GM19023 (cell line): Measurements from ENCODE around the gene ELK3.

ENCODE experiments used
- ATAC-seq: cut with Tn5 transposase; IDR thresholded peaks from one replicate; pipeline ENCODE4 v1.9.1; 2021; ENCODE audit warnings: mild to moderate bottlenecking, moderate library complexity; ENCODE audit not compliant: unreplicated experiment

The ELK3 gene

DNA sequence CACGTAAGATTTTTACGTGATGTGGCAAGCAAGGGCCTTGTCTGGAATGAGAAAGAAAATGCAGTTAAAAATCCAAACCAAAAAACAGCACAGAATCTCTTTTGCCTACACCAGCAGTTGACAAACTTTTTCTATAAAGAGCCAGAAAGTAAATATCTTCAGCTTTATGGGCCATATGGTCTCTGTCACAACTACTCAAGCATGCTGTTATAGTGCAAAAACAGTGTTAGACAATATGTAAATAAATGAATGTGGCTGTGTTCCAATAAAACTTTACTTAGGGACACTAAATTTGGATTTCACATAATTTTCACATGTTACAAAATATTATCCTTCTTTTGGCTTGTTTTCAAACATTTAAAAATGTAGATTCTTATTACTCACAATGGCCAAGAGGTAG is 6.2 kb upstream of the ELK3 start:
- no peak for ATAC-seq

DNA sequence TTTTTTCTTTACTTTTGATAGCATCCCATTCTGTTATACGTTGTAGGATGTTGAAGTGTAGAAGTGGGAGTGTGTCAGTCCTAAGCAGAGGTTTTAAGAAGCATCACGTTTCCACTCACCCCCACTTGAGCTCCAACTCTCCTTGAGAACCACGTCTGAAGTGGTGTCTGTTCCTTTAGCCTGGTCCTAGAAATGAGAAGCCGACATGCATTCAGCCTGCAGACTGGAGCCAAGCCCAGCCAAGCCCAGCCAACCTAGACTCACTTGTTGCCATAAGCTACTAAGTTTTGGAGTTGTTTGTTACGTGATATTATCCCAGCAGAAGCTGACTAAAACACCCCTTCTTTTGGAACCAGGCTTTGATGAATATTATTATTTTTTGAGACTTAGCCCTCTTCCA is 4.4 kb upstream of the ELK3 start:
- ATAC-seq, result no peak

DNA sequence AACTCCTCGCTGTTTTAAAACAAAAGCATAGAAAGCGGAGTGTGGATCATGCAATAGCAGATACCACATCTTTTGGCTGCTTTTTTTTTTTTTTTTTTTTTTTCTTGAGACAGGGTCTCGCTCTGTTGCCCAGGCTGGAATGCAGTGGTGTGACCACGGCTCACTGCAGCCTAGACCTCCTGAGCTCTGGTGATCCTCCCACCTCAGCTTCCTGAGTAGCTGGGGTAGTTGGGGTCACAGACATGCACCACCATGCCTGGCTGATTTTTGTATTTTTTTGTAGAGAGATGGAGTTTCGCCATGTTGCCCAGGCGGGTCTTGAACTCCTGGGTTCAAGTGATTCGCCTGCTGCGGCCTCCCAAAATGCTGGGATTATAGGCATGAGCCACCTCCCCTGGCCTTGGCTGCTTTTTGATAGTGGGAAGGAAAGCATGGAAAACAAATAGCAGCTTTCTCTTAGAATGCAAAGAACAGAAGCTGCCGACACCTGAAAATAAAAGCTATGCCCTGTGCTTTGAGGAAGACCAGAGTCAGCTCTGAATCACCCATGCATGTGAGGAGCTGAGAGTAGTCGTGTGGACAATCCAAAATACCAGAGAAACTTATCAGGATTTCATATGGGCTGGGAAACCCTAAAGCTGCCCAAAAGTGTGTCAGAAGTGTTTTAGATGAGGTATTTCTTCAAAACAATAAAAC is 3.6 kb upstream of the ELK3 start:
- no peak for ATAC-seq

DNA sequence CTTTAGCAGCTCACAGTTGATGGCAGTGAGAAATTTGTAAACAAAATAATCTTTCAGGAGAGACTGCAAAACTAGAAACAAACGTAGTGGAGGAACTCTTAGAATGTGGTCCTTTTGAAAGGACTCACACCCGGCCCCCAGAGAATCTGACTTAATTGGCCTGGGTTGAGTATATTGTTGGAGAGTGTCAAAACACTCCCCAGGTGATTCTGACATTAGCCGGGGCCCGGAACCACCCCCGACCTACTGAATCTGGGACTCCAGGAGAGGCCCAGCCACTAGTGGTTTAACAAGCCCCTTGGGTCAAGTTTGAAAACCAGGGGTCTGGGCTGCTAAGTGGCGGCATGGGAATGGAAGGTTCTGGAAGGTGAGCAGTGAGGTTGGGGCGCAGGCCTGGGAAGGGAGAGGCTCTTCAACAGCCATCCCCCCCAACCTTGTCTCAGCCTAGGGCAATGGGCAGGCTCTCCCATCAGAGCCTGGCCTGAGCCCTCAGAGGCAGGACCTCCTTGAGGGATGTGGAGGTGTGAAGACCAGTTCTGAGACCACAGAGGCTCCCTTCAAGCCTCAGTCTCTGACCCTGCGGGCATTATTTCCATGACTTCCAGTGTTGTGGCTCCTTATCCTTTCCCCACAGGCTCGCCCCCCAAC is 1.1 kb upstream of the ELK3 start:
- no peak for ATAC-seq

DNA sequence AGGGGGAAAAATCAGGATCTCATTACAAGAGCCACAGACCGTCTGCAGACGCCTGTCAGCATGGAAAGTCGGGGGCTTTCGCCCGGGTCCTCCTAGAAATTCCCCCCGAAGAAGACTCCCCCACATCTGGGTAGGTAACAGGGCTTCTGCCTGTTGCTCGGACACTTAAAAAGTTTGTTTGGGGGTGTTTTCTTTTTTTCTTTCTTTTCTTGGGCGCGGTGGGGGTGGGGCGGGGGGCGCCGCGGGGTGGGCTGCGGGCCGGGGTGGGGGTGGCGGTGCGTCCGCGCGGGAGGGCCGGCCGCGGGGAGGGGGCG is 358 bp downstream of the ELK3 start:
- ATAC-seq, result peak; percentile 11

DNA sequence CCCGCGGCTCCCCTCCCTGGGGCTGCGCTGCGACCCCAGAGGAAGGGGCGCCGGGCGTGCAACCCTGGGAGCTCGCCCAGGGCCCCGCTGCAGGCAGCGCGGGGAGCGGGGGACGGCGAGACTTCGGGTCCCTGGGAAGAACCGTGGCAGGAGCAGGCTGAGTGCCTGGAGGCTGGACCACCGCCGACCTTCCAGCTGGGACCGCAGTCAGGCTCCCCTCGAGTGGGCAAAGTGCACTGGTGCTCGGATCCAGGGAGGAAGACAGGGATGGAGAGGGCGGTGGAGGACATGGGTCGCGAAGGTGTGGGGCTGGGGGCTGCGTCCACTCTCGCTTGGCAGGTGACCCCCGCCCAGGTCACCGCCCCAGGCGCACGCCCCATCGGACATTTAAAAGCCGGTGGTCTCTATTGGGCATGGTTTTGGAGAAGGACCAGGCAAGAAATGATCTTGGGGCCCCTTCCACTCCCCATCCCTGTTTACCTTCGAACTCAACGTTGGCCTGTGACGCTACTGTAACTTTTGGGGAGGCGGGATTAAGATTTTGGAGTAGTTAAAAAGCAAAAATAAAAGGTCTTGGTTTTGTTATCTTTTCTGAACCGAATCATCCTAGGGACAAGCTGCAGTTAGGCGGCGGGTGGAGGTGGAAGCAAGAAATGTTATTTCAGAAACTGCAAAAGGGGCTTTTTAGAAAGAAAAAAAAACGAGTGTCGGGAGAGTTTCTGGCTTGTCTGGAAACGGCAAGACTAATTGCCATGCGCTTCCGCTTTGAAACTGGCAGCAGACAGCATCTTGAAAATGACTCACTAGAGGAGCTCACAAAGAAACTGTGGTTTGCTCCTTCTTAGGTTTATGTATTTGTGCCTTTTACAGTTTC is 1.0 kb downstream of the ELK3 start:
- peak; percentile 77 for ATAC-seq

DNA sequence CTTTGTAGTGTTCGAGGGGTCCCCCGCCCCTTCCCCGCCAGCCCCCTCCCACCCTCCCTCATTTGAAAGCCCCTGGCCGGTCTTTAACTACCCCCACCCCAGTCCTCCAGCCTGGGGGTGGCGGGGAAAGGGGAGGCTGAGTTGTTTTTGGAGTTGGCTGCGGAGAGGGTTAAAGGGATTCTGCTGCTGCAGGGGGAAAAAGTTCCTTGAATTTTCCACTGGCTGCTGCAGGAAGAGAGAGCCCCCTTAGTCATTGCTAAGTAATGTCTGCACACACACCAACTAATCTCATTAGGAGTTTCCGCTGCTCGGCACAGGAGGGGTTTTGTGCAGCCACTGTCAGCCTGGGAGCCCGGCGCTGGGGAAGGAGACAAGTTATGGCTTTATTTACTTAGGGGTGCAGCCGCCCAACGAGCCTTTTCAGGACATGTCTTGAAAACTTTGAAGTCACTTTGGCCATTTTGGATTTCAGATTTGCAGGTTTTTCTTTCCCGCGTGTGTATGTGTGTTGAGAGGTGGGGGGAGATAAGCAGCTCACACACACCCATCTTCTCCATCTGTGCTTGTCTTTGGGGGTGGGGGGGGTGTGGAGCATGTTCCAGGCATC is 1.8 kb downstream of the ELK3 start:
- ATAC-seq, result peak; percentile 4

DNA sequence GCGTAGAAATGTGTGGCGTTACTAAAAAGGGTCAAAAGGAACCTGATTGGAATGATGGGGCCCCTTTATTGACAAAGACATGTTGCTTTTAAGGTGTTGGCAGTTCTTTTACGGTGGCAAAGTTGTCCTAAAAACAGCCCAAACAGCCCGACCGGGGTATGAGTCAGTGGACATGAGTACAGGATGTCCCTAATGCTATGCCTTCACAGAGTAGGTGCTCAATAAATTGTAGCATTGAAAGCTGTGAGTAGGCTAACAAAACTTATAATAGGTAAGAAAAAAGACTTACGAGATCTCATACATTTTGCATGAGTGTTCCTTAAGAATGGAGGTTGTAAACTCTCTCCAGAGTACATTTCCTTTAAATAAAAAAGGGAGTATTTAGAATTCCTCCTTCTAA is 2.6 kb downstream of the ELK3 start:
- ATAC-seq, result no peak

DNA sequence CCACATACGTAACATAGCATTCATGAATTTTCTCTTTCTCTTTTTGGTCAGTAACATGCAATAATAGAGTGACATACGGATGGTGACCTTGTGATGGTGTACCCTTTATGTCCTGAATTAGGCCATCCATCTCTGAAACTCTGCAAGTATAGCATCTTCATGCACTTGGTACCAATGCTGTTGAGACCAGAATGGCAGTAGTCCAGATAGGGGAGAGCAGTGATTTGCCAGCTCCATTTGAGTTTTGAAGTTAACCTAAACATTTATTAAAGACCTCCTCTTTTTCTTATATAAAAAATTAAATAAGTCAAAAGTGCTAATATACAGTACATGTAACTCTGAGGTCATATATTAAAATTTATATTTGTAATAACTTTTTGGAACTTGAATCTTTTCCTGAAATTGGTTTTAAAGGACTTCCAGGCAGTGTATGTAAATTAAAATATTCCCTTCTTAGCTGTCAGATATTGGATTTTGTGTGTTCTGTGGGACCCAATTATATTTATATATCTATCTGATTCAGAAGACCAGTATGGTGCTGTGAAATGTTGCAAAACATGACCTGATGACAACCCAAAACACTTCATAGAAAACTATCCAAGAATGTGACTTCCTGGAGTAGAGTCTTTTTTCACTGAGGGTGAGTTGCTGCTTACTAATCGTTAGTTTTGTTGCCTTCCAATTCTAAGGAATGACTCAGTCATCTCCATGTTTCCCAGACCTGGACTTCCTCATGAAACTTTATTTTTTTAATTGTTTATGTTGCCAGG is 3.5 kb downstream of the ELK3 start:
- ATAC-seq, result no peak

DNA sequence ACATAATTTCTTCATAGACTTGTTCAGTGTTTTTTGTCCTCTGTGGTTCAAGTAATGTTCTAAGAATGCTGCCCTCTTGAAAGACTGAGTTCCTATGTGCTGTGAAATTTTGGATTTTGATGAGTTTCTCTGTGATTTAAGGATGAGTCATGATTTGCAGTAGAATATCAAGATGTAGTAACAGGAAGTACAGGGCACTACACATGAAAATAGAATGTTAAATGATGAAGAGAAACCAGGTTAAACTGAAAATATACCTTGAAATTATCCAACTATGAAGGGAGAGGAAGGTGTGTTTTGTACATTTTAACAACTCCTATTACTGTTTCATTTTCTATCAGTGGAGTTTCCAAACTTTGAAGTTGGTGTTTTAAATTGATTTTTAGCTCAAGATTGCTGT is 4.8 kb downstream of the ELK3 start:
- no peak for ATAC-seq

DNA sequence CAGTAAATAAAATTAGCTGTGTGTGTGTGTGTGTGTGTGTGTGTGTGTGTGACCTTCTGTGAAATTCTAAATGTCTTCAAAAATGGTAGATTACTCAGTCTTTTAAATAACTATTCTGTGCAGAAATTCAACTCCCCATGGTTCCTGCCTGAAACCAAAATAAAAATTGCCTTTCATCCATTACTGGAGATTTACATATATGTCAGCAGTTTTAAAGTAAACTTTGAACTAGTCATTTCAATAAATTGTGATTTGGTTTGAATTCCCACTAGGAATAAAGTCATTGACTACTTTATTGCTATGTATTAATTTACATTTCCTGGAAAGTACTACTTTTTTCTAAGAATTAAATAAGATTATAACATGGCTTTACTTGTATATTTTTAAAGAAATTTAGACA is 5.3 kb downstream of the ELK3 start:
- ATAC-seq, result no peak

DNA sequence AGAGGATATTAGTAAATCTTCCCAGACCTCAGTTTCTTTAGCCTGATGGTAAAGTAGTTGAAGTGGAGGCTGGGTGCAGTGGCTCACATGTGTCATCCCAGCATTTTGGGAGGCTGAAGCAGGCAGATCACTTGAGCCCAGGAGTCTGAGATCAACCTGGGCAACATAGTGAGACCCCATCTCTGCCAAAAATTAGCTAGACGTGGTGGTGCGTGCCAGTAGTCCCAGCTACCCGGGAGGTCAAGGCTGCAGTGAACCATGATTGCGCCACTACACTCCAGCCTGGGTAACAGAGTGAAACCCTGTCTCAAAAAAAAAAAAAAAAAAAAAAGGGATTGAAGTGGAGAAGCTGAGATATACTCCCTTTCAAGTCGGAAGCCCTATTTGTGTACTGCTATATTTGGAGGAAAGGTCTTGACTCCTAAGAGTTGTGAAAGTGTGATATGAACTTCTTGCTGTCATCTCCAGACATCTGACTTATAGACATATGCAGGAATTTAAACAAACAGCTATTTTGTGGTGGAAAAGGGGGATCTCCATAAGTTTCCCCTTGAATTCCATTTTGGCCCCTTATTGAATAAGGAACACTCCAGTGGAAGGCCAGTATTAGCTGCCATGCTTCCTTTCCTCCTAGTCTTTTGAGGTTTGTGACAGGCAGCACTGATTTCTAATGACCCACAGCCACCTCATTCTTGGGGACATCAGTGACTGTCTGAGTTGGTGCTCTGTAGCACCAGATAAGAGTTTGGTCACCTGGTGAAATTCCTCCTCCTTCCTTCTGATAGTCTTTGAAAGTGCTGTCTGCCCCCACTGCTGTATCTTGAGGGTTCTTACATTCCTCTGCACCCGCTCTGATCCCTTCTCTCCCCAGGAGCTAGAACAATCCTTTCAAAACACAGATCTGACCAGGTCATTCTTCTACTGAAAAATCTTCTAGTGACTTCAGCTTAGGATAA is 7.4 kb downstream of the ELK3 start:
- ATAC-seq, result no peak

DNA sequence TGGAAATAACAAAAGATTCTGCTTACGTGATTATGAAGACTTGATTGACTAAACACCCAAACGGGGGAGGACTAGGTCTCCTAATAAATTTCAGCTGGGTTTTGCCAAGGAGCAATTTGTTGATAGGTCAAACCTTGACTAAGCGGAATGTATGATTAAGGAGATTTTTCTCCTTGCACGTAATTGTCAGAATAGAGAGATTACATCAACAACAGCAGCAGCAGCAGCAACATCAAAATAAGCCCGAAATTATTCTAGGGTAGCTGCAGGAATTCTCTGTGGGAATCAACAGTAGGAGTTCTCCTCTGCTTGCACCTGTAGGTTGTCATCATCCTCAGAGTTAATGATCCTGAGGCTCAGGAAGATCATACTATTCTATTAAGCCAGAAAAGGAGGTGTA is 10.2 kb downstream of the ELK3 start:
- no peak for ATAC-seq

DNA sequence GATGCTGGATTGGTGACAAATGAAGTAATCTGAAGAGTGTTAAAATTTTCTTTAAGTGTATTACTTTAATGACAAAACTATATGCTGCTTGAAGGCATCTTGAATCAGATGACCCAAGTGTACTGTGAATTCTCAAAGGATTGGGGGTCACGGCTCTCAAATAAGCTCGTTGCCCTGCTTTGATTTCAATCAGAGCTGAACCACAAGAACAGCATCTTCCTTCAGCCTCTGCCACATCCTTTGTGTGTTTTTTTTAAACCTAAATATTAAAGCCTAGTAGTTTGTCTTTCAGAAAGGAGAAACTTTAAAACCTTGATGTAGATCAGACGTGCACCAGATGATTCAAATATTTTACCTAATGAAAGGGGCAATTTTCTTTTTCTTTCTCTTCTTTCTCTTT is 11.7 kb downstream of the ELK3 start:
- ATAC-seq, result no peak

DNA sequence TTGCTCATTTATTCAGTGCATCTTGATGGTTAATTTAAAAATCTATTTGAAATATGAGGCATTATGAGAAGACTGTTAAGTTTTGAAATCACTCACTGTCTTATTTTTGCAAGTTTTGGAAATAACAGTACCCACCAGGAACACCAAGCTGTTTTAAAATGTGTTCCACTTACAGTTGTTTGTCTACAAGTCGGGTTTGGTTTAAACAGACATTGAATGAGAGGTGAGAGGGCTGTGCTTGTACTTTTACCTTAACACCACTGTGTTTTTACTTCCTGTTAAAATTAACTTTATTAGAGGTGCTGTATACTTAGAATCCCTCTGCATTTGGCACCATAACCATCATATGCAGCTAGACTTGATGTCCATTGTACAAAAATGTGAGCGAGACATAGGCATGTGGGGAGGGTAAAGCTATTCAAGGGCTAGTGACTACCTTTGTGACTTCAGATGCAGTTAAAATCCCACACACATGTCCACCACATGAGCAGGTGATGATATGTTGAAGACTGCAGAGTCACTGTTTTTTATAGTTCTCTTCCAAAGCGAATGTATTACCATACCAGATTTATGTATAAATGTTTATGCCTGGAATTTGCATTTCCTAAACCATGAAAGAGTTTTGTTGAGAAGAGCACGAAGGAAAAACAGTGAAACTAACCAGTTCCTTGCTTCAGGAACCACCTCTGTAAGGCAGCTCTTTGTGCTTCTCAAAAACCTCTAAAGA is 12.9 kb downstream of the ELK3 start:
- no peak for ATAC-seq

DNA sequence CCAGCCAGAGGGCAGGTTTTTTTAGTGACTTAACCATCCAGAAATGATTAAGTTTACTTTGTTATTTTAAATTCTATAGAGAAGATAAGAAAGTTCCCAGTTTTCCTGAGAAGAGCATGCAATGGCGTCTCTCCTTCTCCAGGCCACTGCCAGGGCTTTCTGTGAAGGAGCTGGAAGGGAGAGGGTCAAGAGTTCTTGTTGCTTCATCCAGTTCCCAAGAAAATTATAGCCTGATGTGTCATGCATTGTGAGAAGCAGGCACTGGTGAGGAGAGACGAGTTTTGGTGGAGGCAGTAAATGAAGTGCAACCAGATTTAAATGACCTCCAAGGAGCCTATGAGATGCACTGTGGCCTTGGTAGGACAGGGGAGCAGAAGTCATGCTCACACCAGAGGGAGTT is 14.2 kb downstream of the ELK3 start:
- no peak for ATAC-seq

DNA sequence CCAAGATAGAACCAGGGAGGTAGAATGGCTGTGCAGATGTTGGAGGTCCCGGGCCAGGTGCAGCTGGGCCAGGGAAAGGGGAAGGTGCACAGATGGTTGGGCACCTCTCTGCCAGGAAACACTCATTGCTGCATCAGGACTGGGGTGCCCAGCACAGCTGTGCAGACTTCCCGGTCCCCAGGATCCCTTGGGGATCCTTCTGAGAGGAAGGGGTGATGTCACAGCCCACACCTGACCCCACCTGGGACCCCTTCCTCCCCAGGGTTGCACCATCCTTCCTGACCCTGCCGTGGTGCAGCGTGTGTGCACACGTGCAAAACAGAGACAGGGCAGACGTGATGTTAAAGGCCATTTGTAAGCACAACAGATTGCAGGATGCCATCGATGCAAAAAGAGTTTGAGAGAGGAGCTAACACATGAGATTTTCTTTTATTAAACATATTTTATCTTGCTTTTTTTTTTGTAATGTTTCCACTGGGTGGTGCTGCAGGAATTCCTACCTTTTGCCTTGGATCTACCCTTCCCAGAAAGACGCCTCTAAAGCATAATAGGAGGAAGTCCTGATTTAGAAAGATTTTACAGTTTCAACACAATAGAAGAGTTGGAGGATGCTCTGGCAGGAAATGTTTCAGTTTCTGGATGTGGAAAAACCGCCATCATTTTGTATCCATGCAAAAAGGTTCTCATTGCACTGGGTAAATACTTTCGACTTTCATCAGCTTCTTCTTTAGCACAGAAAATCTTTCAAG is 14.8 kb downstream of the ELK3 start:
- no peak for ATAC-seq

DNA sequence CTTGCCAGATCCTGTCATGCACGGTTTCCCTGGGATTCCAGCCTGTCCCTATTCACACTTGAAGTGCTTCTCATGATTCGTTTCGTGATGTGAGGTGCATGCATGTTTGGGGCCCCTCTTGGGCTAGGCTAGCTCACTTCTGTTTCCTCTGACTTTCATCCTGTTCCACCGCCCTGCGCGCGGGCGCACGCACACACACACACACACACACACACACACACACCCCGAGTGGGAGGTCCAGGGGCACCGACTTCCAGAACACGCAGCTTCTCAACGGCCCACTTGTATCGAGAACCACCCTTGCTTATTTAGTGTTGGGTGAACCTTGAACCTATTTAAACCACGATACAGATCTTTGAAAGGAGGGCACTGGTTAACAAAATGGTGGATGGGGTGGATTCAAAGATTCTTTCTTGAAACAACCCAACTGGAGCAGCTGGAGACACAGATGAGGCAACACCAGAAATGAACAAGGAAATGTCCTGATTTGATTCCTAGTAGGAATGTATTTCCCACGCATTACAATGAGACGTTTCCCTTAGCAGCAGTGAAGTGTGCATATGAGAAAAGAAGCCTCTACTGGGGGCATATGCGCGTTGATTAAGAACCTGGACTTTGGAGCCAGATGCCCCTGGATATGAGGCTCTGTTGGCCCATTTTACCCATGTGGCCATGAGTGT is 16.3 kb downstream of the ELK3 start:
- no peak for ATAC-seq
